HepG2 (cell line): ENCODE data around the gene GABRB3. TPM values are rescaled to one million over a fixed set of nuclear protein-coding genes. Genes with fewer than 3 reads are reported as not detected.

Source experiments
- ATAC-seq: fragments of 200-7000 bp; cut with Tn5 transposase; 3 replicates; pipeline ENCODE4 v1.9.1; 2020; ENCODE audit warnings: mild to moderate bottlenecking, moderate library complexity
- BruUV-seq: library from RNA; stranded (reverse); fragments of 400-500 nt; replicated peaks from 2 replicates; lab custom pipeline; 2021; lab: Mats Ljungman, UMichigan
- CTCF ChIA-PET: fragments of 300-600 bp; formaldehyde crosslinking; extraction: SDS; loops from one replicate; lab custom pipeline; 2021; ENCODE audit warnings: low total read pairs, inconsistent platforms, low intra/inter-chr PET ratio; lab: Yijun Ruan, JAX
- POLR2A ChIA-PET: fragments of 350-600 bp; sonication (Branson Sonifier 250); formaldehyde crosslinking; loops from one replicate; lab custom pipeline; 2020; ENCODE audit warnings: antibody characterized with exemption, inconsistent platforms; lab: Yijun Ruan, JAX
- DNase-seq: peaks from one replicate; pipeline ENCODE4 v3.0.0-alpha.2; 2015; ENCODE audit warnings: low spot score
- FAIRE-seq: peaks from 3 replicates; lab custom pipeline; 2011; peaks lifted over from hg19 to GRCh38; lab: Jason Lieb, UNC
- H2AFZ ChIP-seq: one replicate; pipeline ENCODE4 v1.6.1; 2011; ENCODE audit warnings: low read length, inconsistent platforms
- H3K27ac ChIP-seq: fragments of 300-600 bp; 3 replicates; pipeline ENCODE4 v1.8.0; 2011; ENCODE audit warnings: mixed run types, mild to moderate bottlenecking, mixed read lengths, low read length, inconsistent platforms; ENCODE audit not compliant: insufficient read depth; ENCODE audit errors: extremely low read length
- H3K27me3 ChIP-seq, 2 experiments: fragments of 200-600 bp in 1 of 2; 2 replicates in 1 of 2; 3 replicates in 1 of 2; pipeline versions ENCODE4 v1.6.0 to v1.8.0; 2011; ENCODE audit warnings: low read length in 2 of 2, mild to moderate bottlenecking in 2 of 2, moderate library complexity in 2 of 2, inconsistent platforms in 1 of 2; ENCODE audit not compliant: insufficient read depth in 2 of 2, control insufficient read depth in 1 of 2
- H3K36me3 ChIP-seq, 2 experiments: fragments of 200-600 bp in 1 of 2; replicated peaks in 1 of 2; 2 replicates in 1 of 2; 3 replicates in 1 of 2; pipeline versions ENCODE4 v1.5.1 to v1.8.0; 2011; ENCODE audit warnings: low read length in 2 of 2, inconsistent platforms in 1 of 2; ENCODE audit not compliant: insufficient read depth in 2 of 2, control insufficient read depth in 1 of 2
- H3K4me1 ChIP-seq: 2 replicates; pipeline ENCODE4 v1.5.1; 2012; ENCODE audit warnings: low read length, inconsistent platforms; ENCODE audit not compliant: insufficient read depth
- H3K4me2 ChIP-seq: 2 replicates; pipeline ENCODE4 v1.6.0; 2011; ENCODE audit warnings: low read depth, low read length, inconsistent platforms
- H3K4me3 ChIP-seq, 3 experiments: fragments of 200-600 bp in 1 of 3; sonication (generic), shearing (Covaris generic) in 1 of 3; replicated peaks in 1 of 3; 2 replicates each; pipeline ENCODE4 v1.5.1; 2011 to 2016; ENCODE audit warnings: low read length in 3 of 3, inconsistent platforms in 2 of 3, low read depth in 2 of 3, mild to moderate bottlenecking in 2 of 3, control low read depth in 1 of 3, mixed read lengths in 1 of 3; ENCODE audit not compliant: insufficient read depth in 1 of 3
- H3K79me2 ChIP-seq: one replicate; pipeline ENCODE4 v1.6.1; 2011; ENCODE audit warnings: low read length, inconsistent platforms; ENCODE audit not compliant: insufficient read depth
- H3K9ac ChIP-seq: 2 replicates; pipeline ENCODE4 v1.6.0; 2011; ENCODE audit warnings: mild to moderate bottlenecking, low read depth, low read length, inconsistent platforms; ENCODE audit not compliant: insufficient read depth
- H3K9me3 ChIP-seq: 2 replicates; pipeline ENCODE4 v1.5.1; 2012; ENCODE audit warnings: mild to moderate bottlenecking, low read length
- H4K20me1 ChIP-seq: 2 replicates; pipeline ENCODE4 v1.6.0; 2011; ENCODE audit warnings: inconsistent platforms, mild to moderate bottlenecking, low read length, moderate library complexity; ENCODE audit not compliant: insufficient read depth
- EHMT2 ChIP-seq: fragments of 200-600 bp; sonication (generic); IDR thresholded peaks from 2 replicates; pipeline ENCODE4 v1.7.0; 2017; ENCODE audit warnings: antibody characterized with exemption, low read depth, low read length, borderline replicate concordance
- ETV5 ChIP-seq: IDR thresholded peaks from 2 replicates; pipeline ENCODE4 v1.6.1; 2018; ENCODE audit warnings: missing biosample characterization, missing genetic modification reagents, inconsistent platforms, borderline replicate concordance
- GABPB1 ChIP-seq: IDR thresholded peaks from 2 replicates; pipeline ENCODE4 v1.6.1; 2016; ENCODE audit warnings: mild to moderate bottlenecking, missing genetic modification reagents, moderate library complexity, missing compliant biosample characterization
- HNF4G ChIP-seq, 2 experiments: sonication (generic) in 1 of 2; formaldehyde crosslinking in 1 of 2; IDR thresholded peaks; 2 replicates each; pipeline versions ENCODE4 v1.4.0 to v1.6.1; 2011 to 2020; ENCODE audit warnings: borderline replicate concordance in 2 of 2, low read depth in 2 of 2, mild to moderate bottlenecking in 2 of 2, low read length in 1 of 2, missing genetic modification reagents in 1 of 2, moderate library complexity in 1 of 2
- KDM6A ChIP-seq: IDR thresholded peaks from 2 replicates; pipeline ENCODE4 v1.6.1; 2016; ENCODE audit warnings: low read depth
- MEF2D ChIP-seq: sonication (generic); formaldehyde crosslinking; IDR thresholded peaks from 2 replicates; pipeline ENCODE4 v1.5.1; 2020; ENCODE audit warnings: mild to moderate bottlenecking, missing genetic modification reagents
- NFE2 ChIP-seq: sonication (generic); formaldehyde crosslinking; IDR thresholded peaks from 2 replicates; pipeline ENCODE4 v1.4.0; 2020; ENCODE audit warnings: missing genetic modification reagents
- NR2C2 ChIP-seq: sonication (generic); formaldehyde crosslinking; IDR thresholded peaks from 2 replicates; pipeline ENCODE4 v1.4.0; 2020; ENCODE audit warnings: missing genetic modification reagents, mild to moderate bottlenecking, moderate library complexity, borderline replicate concordance
- SAFB2 ChIP-seq: sonication (generic); formaldehyde crosslinking; IDR thresholded peaks from 2 replicates; pipeline ENCODE4 v1.5.1; 2020; ENCODE audit warnings: missing genetic modification reagents, low read depth, mild to moderate bottlenecking, borderline replicate concordance
- ZNF12 ChIP-seq: sonication (generic); formaldehyde crosslinking; IDR thresholded peaks from 2 replicates; pipeline ENCODE4 v1.5.0; 2020; ENCODE audit warnings: missing genetic modification reagents
- ZNF547 ChIP-seq: sonication (generic); formaldehyde crosslinking; IDR thresholded peaks from 2 replicates; pipeline ENCODE4 v1.5.1; 2020; ENCODE audit warnings: mild to moderate bottlenecking, missing genetic modification reagents
- ZNF552 ChIP-seq: sonication (generic); formaldehyde crosslinking; IDR thresholded peaks from 2 replicates; pipeline ENCODE4 v1.9.0; 2022; ENCODE audit warnings: missing genetic modification reagents, mild to moderate bottlenecking, borderline replicate concordance
- ZNF652 ChIP-seq: IDR thresholded peaks from 2 replicates; pipeline ENCODE4 v1.6.1; 2016; ENCODE audit warnings: low read depth, borderline replicate concordance
- WGBS: methylation state at CpG from one replicate; pipeline ENCODE4 v1.1.6; 2017; ENCODE audit warnings: low lambda C conversion rate; 5-methylcytosine and 5-hydroxymethylcytosine counted together
- in situ Hi-C: cut with HindIII; loops from 2 replicates; pipeline ENCODE4 v1.10.0; 2017; ENCODE audit warnings: low pct_unique_long_range_greater_than_20kb; ENCODE audit not compliant: extremely low pct_ligation_motif_present
- intact Hi-C: fragments of 100-400 bp; cut with micrococcal nuclease; formaldehyde crosslinking; loops from one replicate; pipeline ENCODE4 v1.10.0; 2022; ENCODE audit not compliant: unreplicated experiment
- polyA plus RNA-seq, 8 experiments: library from polyadenylated mRNA; depleted of rRNA in 3 of 8; stranded (reverse) in 7 of 8; unstranded in 1 of 8; fragments of >200 nt; fragmentation: Illumina TruSeq in 4 of 8; extraction: Trizol in 4 of 8; gene quantifications; 2 replicates each; pipeline versions ENCODE4 v1.2.1 to v1.2.3, GENCODE V29; 2011 to 2016; ENCODE audit warnings: low read depth in 4 of 8, missing spikeins in 1 of 8, mixed read lengths in 1 of 8; ENCODE audit not compliant: insufficient read depth in 1 of 8
- total RNA-seq, 5 experiments: library from RNA; depleted of rRNA; stranded (reverse); fragments of >200 nt; fragmentation: Illumina TruSeq; extraction: Trizol; gene quantifications; 2 replicates each; pipeline ENCODE4 v1.2.3, GENCODE V29; 2016; ENCODE audit warnings: low read depth in 1 of 5
- TF ChIP-seq, protein P1 (sequence below): sonication (generic); formaldehyde crosslinking; IDR thresholded peaks from 2 replicates; pipeline ENCODE4 v1.8.0; 2022; ENCODE audit warnings: missing genetic modification reagents, mild to moderate bottlenecking, moderate library complexity, borderline replicate concordance
- TF ChIP-seq, protein P2 (sequence below): sonication (generic); formaldehyde crosslinking; IDR thresholded peaks from 2 replicates; pipeline ENCODE4 v1.8.0; 2022; ENCODE audit warnings: low read depth, missing genetic modification reagents

Gene GABRB3
- total and polyA plus RNA-seq, 2 of the 13 experiments (the other 11 are each of a cell fraction or from before 2014, with no cell fraction given): not detected

DNA sequence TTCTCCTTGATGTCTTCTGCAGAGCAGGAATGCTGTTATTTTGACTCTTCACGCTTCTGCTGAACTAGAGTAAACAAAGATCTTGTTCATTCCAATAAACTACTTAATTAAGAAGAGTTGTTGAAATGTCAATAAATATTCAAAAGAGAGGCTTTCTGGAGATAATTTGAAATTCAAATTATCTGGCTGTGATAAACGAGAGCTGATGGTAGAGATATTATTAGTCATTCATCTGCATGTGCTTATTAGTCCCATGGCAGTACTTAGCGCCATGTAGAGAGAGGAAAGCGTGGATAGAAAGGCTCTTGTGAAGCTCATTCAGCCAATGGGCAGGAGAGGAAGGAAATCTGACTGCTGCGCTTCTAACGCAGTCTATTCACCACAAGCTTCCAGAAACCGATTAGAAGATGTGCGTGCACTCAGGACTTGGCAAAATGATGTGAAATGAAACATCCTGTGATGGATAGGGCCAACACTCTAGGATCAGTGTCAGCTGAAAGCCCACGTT, 251.1 kb downstream of the GABRB3 start:
- Histone ChIP-seq H3K4me3 (no peak overlapping the region), H3K9me3 (peaks cover 87% of the 10 kb centered on the region), H3K27ac (no peak overlapping the region), H3K79me2 (no peaks in the 10 kb centered on the region), H4K20me1 (no peaks in the 10 kb centered on the region), H3K36me3 (no peaks in the 10 kb centered on the region), H3K4me2 (no peak overlapping the region), H3K4me1 (no peaks in the 10 kb centered on the region), H3K27me3 (no peaks in the 10 kb centered on the region; a peak in 1 of 5 replicates), H2AFZ (no peak overlapping the region), H3K9ac (no peak overlapping the region)
- intact Hi-C loops: no loop called here
- TF ChIP-seq MEF2D (CRISPR knock-in tag) (no peak), ZNF552 (no peak), ETV5 (CRISPR knock-in tag) (no peak), ZNF12 (CRISPR knock-in tag) (no peak), GABPB1 (CRISPR knock-in tag) (no peak), ZNF547 (no peak), KDM6A (CRISPR knock-in tag) (no peak), NFE2 (CRISPR knock-in tag) (no peak), SAFB2 (CRISPR knock-in tag) (no peak), EHMT2 (no peak), ZNF652 (CRISPR knock-in tag) (no peak), NR2C2 (CRISPR knock-in tag) (no peak), HNF4G (IDR thresholded peaks at IDR 0.05; ENCODE audit: borderline replicate concordance, low read depth, low read length) (no peak), HNF4G (CRISPR knock-in tag; IDR thresholded peaks at IDR 0.05; ENCODE audit: borderline replicate concordance, low read depth) (no peak)
- TF ChIP-seq, protein P1, sequence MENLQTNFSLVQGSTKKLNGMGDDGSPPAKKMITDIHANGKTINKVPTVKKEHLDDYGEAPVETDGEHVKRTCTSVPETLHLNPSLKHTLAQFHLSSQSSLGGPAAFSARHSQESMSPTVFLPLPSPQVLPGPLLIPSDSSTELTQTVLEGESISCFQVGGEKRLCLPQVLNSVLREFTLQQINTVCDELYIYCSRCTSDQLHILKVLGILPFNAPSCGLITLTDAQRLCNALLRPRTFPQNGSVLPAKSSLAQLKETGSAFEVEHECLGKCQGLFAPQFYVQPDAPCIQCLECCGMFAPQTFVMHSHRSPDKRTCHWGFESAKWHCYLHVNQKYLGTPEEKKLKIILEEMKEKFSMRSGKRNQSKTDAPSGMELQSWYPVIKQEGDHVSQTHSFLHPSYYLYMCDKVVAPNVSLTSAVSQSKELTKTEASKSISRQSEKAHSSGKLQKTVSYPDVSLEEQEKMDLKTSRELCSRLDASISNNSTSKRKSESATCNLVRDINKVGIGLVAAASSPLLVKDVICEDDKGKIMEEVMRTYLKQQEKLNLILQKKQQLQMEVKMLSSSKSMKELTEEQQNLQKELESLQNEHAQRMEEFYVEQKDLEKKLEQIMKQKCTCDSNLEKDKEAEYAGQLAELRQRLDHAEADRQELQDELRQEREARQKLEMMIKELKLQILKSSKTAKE (CRISPR knock-in tag): no peak
- TF ChIP-seq, protein P2, sequence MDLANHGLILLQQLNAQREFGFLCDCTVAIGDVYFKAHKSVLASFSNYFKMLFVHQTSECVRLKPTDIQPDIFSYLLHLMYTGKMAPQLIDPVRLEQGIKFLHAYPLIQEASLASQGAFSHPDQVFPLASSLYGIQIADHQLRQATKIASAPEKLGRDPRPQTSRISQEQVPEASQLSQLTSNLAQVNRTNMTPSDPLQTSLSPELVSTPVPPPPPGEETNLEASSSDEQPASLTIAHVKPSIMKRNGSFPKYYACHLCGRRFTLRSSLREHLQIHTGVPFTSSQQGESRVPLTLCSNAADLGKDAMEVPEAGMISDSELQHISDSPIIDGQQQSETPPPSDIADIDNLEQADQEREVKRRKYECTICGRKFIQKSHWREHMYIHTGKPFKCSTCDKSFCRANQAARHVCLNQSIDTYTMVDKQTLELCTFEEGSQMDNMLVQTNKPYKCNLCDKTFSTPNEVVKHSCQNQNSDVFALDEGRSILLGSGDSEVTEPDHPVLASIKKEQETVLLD (CRISPR knock-in tag): no peak
- CTCF ChIA-PET: no interaction called here
- BruUV-seq: no TSS peak
- no peak for FAIRE-seq
- in situ Hi-C loops: no loop called here
- 19% methylated on average over 9 of the region's 9 CpGs for WGBS
- no peak for DNase-seq
- ATAC-seq: no peak
- POLR2A ChIA-PET: no interaction called here
